HCT116 (cell line): ENCODE measurements around the gene NAGK.

ENCODE experiments used
- CBX3 ChIP-seq: IDR thresholded peaks from 2 replicates; pipeline ENCODE4 v1.6.1; 2012; ENCODE audit warnings: low read depth
- CTCF ChIP-seq, 3 experiments: fragments of 200-600 bp in 1 of 3; sonication (generic) in 1 of 3; IDR thresholded peaks in 2 of 3; conservative IDR thresholded peaks in 1 of 3; 2 replicates each; pipeline ENCODE4 v1.5.1; 2012 to 2017; ENCODE audit warnings: low read depth in 2 of 3, low read length in 2 of 3, antibody characterized with exemption in 1 of 3, borderline replicate concordance in 1 of 3, control low read depth in 1 of 3, mild to moderate bottlenecking in 1 of 3, mixed read lengths in 1 of 3, mixed run types in 1 of 3, moderate library complexity in 1 of 3; ENCODE audit not compliant: insufficient read depth in 1 of 3
- POLR2A ChIP-seq: IDR thresholded peaks from 2 replicates; pipeline ENCODE4 v1.7.0; 2011; ENCODE audit warnings: borderline replicate concordance; ENCODE audit not compliant: insufficient read depth, insufficient read length; ENCODE audit errors: extremely low read depth
- POLR2AphosphoS5 ChIP-seq: IDR thresholded peaks from 2 replicates; pipeline ENCODE4 v1.6.1; 2011; ENCODE audit warnings: mild to moderate bottlenecking, low read depth, low read length, moderate library complexity
- SIN3A ChIP-seq: IDR thresholded peaks from 2 replicates; pipeline ENCODE4 v1.6.1; 2012; ENCODE audit warnings: low read depth
- YY1 ChIP-seq: IDR thresholded peaks from 2 replicates; pipeline ENCODE4 v1.6.1; 2011; ENCODE audit warnings: low read length, low read depth, moderate library complexity, mild to moderate bottlenecking; ENCODE audit not compliant: insufficient replicate concordance; ENCODE audit errors: extremely low read depth

DNA sequence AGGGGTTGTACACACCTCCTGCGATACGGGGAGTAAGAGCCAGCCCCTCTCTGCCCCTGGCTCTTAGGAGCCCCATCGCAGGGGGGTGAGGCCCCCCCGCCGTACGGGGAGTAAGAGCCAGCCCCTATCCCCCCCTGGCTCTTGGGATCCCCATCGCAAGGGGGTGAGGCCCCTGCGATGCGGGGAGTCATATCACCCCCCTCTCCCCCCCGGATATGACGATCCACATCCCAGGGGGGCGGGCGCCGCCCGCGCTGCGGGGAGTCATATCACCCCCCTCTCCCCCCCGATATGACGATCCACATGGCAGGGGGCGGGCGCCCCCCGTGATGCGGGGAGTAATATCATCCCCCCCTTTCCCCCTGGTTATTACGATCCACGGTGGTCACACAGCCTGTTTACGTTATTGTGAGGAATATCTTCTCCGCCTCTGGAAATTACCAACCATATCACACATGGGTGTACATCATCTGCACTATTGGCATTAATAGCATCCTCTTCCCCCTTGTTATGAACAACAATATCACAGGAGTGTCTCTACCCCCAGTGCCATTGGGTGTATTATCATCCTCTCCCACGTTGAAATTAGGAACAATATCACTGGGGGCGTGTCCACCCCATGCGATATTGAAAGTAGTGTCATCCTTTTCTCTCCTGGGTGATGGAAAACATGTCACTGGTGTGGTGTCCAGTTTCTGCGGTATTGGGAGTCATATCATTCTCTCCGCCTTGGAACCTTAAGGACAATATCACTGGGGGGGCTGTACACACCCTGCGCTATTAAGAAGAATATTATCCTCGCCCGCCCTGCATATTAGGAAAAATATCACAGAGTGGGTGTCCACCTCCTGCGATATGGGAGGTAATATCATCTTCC lies 24.7 kb upstream of the NAGK start:
- TF ChIP-seq CBX3, result no peak
- TF ChIP-seq YY1, result no peak
- TF ChIP-seq SIN3A, result no peak
- TF ChIP-seq POLR2A, result no peak
- TF ChIP-seq CTCF (IDR thresholded peaks at IDR 0.05 in 2 of 3, conservative IDR thresholded peaks at IDR 0.05 in 1 of 3; ENCODE audit: borderline replicate concordance in 1 of 3, insufficient read depth in 1 of 3, low read depth in 2 of 3, low read length in 2 of 3), result no peak
- no peak for TF ChIP-seq POLR2AphosphoS5
